HL-60 (cell line): ENCODE results near the gene PLBD2.

Experiments used
- CTCF ChIP-seq: IDR thresholded peaks from one replicate; pipeline ENCODE4 v1.5.1; 2011; ENCODE audit warnings: low read length, control low read depth, inconsistent platforms; ENCODE audit not compliant: insufficient read depth
- GABPA ChIP-seq: IDR thresholded peaks from 2 replicates; pipeline ENCODE4 v1.6.1; 2012; ENCODE audit warnings: low read depth
- POLR2AphosphoS5 ChIP-seq: IDR thresholded peaks from 2 replicates; pipeline ENCODE4 v1.6.1; 2012; ENCODE audit warnings: low read depth
- SPI1 ChIP-seq: IDR thresholded peaks from 2 replicates; pipeline ENCODE4 v1.6.1; 2012; ENCODE audit warnings: low read depth, mild to moderate bottlenecking, borderline replicate concordance
- TF ChIP-seq, protein P1 (sequence below): IDR thresholded peaks from 2 replicates; pipeline ENCODE4 v1.6.1; 2012; ENCODE audit warnings: low read depth; ENCODE audit not compliant: insufficient replicate concordance

GRCh38 chr12:113418213-113418879 is 60.0 kb downstream of the PLBD2 start:
- TF ChIP-seq CTCF = no peak
- TF ChIP-seq POLR2AphosphoS5 = no peak
- TF ChIP-seq GABPA = no peak
- TF ChIP-seq, protein P1, sequence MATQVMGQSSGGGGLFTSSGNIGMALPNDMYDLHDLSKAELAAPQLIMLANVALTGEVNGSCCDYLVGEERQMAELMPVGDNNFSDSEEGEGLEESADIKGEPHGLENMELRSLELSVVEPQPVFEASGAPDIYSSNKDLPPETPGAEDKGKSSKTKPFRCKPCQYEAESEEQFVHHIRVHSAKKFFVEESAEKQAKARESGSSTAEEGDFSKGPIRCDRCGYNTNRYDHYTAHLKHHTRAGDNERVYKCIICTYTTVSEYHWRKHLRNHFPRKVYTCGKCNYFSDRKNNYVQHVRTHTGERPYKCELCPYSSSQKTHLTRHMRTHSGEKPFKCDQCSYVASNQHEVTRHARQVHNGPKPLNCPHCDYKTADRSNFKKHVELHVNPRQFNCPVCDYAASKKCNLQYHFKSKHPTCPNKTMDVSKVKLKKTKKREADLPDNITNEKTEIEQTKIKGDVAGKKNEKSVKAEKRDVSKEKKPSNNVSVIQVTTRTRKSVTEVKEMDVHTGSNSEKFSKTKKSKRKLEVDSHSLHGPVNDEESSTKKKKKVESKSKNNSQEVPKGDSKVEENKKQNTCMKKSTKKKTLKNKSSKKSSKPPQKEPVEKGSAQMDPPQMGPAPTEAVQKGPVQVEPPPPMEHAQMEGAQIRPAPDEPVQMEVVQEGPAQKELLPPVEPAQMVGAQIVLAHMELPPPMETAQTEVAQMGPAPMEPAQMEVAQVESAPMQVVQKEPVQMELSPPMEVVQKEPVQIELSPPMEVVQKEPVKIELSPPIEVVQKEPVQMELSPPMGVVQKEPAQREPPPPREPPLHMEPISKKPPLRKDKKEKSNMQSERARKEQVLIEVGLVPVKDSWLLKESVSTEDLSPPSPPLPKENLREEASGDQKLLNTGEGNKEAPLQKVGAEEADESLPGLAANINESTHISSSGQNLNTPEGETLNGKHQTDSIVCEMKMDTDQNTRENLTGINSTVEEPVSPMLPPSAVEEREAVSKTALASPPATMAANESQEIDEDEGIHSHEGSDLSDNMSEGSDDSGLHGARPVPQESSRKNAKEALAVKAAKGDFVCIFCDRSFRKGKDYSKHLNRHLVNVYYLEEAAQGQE = no peak
- TF ChIP-seq SPI1 = no peak
